Activated naive CD4-positive, alpha-beta T cell treated with anti-CD3 and anti-CD28 coated beads, Interleukin-2, amount 50 U/mL, for 24 hours (primary cell): ENCODE results near the gene CNOT2.

ENCODE experiments used
- H3K27ac Mint-ChIP-seq: one replicate; pipeline ENCODE4 v1.8.0; 2021; ENCODE audit warnings: mild to moderate bottlenecking, mixed read lengths
- H3K27me3 Mint-ChIP-seq: one replicate; pipeline ENCODE4 v1.8.0; 2021; ENCODE audit warnings: mixed read lengths
- H3K36me3 Mint-ChIP-seq: one replicate; pipeline ENCODE4 v1.8.0; 2021; ENCODE audit warnings: mixed read lengths
- H3K4me1 Mint-ChIP-seq: one replicate; pipeline ENCODE4 v1.8.0; 2021; ENCODE audit warnings: mixed read lengths
- H3K4me3 Mint-ChIP-seq: one replicate; pipeline ENCODE4 v1.8.0; 2021; ENCODE audit warnings: mild to moderate bottlenecking, mixed read lengths
- H3K9me3 Mint-ChIP-seq: one replicate; pipeline ENCODE4 v1.8.0; 2021; ENCODE audit warnings: mixed read lengths

The CNOT2 gene

DNA sequence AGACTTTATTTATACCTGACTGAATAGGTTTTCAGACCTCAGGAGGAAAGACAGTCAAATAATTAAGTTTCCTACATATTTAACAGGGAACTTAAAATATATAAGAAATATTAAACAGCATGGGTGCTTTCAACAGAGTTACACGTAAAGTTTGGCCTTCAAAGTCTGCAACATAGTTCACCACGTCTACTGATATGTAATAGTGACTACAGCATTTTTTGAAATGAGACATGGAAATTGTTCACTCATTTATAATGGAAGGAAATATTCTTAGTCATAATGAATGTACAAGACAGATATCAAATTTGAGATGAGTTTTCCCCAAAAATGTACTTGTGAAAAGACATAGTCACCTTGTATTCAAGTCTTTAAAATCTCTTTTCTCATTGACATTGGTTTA, 66.1 kb downstream of the CNOT2 start:
- Mint-ChIP-seq H3K9me3 (no peaks in the 10 kb centered on the region), H3K4me1 (peaks cover 74% of the 10 kb centered on the region), H3K27me3 (no peaks in the 10 kb centered on the region), H3K27ac (no peak overlapping the region), H3K4me3 (no peak overlapping the region), H3K36me3 (peaks cover 17% of the 10 kb centered on the region)

- Mint-ChIP-seq H3K36me3 (peaks cover 13% of the 10 kb centered on the region), H3K4me1 (peaks cover 73% of the 10 kb centered on the region), H3K27ac (peak overlapping the region; percentile 30), H3K4me3 (no peak overlapping the region), H3K27me3 (no peaks in the 10 kb centered on the region), H3K9me3 (no peaks in the 10 kb centered on the region)
These were observed 70.9 kb downstream of the CNOT2 start for GRCh38 chr12:70314145-70314544.

DNA sequence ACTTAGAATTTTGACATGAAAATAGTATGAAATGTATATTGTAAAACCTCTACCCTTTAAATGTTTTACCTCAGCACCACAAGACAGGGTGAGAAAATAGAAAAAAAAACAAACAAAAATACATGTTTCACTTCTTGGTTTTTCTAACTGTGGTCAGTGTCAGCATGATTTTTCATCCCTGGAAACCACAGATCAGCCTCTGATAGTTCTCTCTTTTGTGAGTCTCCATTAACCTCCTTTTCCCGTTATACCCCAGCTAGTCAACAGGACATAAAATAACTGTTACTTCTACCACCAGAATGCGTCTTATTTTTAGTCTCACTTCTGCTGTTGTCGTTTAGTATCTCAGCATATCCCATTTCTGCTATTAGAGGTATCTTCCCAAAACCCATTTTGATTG, 74.5 kb downstream of the CNOT2 start:
- no peaks in the 10 kb centered on the region for H3K9me3 Mint-ChIP-seq
- no peaks in the 10 kb centered on the region for H3K27me3 Mint-ChIP-seq
- H3K36me3 Mint-ChIP-seq: peaks cover 15% of the 10 kb centered on the region
- H3K4me3 Mint-ChIP-seq: no peak overlapping the region
- H3K4me1 Mint-ChIP-seq: peaks cover 65% of the 10 kb centered on the region
- H3K27ac Mint-ChIP-seq: no peak overlapping the region

- H3K4me1 Mint-ChIP-seq: peaks cover 60% of the 10 kb centered on the region
These were observed 76.4 kb downstream of the CNOT2 start for GRCh38 chr12:70319605-70320004.

GRCh38 chr12:70321191-70321590, 78.0 kb downstream of the CNOT2 start:
- Mint-ChIP-seq H3K9me3 (no peaks in the 10 kb centered on the region), H3K27me3 (no peaks in the 10 kb centered on the region), H3K36me3 (peaks cover 18% of the 10 kb centered on the region), H3K4me1 (peaks cover 55% of the 10 kb centered on the region), H3K27ac (no peak overlapping the region), H3K4me3 (no peak overlapping the region)

More at GRCh38 chr12:70319605-70320004, 76.4 kb downstream of the CNOT2 start:
- Mint-ChIP-seq H3K9me3 (no peaks in the 10 kb centered on the region), H3K27ac (no peak overlapping the region), H3K27me3 (no peaks in the 10 kb centered on the region), H3K4me3 (no peak overlapping the region), H3K36me3 (peaks cover 17% of the 10 kb centered on the region)

- peaks cover 32% of the 10 kb centered on the region for H3K36me3 Mint-ChIP-seq
- H3K4me3 Mint-ChIP-seq: no peak overlapping the region
These were observed 84.3 kb downstream of the CNOT2 start for GRCh38 chr12:70327541-70327940.

GRCh38 chr12:70329728-70330127, 86.5 kb downstream of the CNOT2 start:
- peaks cover 44% of the 10 kb centered on the region for H3K4me1 Mint-ChIP-seq
- H3K27me3 Mint-ChIP-seq: no peaks in the 10 kb centered on the region
- H3K27ac Mint-ChIP-seq: no peak overlapping the region
- peaks cover 26% of the 10 kb centered on the region for H3K36me3 Mint-ChIP-seq
- no peak overlapping the region for H3K4me3 Mint-ChIP-seq
- H3K9me3 Mint-ChIP-seq: peaks cover 5% of the 10 kb centered on the region

More at GRCh38 chr12:70327541-70327940, 84.3 kb downstream of the CNOT2 start:
- Mint-ChIP-seq H3K9me3 (peaks cover 5% of the 10 kb centered on the region), H3K27me3 (no peaks in the 10 kb centered on the region), H3K4me1 (peaks cover 49% of the 10 kb centered on the region), H3K27ac (no peak overlapping the region)

DNA sequence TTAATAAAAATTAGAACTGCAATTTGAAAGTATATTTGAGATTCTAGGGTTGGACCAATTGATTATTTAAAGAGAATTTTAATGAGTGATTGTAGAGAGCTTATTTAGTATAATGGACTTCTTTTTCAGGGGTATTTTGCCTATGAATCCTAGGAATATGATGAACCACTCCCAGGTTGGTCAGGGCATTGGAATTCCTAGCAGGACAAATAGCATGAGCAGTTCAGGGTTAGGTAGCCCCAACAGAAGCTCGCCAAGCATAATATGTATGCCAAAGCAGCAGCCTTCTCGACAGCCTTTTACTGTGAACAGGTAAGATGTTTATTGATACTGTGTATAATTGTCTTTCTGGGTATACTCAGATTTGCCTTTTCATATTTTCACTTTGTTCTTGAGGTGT, 86.9 kb downstream of the CNOT2 start:
- peaks cover 23% of the 10 kb centered on the region for H3K36me3 Mint-ChIP-seq
- no peaks in the 10 kb centered on the region for H3K27me3 Mint-ChIP-seq
- peaks cover 5% of the 10 kb centered on the region for H3K9me3 Mint-ChIP-seq
- H3K27ac Mint-ChIP-seq: no peak overlapping the region
- H3K4me3 Mint-ChIP-seq: no peak overlapping the region
- peaks cover 39% of the 10 kb centered on the region for H3K4me1 Mint-ChIP-seq

DNA sequence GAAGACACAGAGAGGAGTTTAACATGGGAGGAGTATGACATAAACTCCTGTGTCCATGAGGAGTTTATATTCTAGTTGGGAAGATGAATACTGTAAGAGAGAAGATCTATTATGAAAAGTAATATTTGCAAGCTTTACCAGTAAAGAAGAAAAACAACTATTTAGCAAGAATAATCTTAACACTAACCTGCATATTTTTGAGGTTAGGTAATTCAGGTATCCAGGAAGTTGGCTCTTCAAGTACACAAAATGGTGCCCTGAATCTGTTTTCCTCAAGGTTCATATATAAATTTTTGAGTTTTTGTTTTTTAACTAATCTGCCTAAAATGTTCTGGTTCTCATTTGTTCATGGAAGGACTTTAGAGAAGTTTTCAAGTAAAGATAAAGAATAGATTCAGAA, 89.0 kb downstream of the CNOT2 start:
- peaks cover 5% of the 10 kb centered on the region for H3K9me3 Mint-ChIP-seq
- peaks cover 24% of the 10 kb centered on the region for H3K36me3 Mint-ChIP-seq
- H3K27me3 Mint-ChIP-seq: no peaks in the 10 kb centered on the region
- H3K4me3 Mint-ChIP-seq: no peak overlapping the region
- H3K4me1 Mint-ChIP-seq: peaks cover 32% of the 10 kb centered on the region
- peak overlapping the region; percentile 48 for H3K27ac Mint-ChIP-seq

GRCh38 chr12:70334742-70335141, 91.5 kb downstream of the CNOT2 start:
- Mint-ChIP-seq H3K27me3 (no peaks in the 10 kb centered on the region), H3K4me3 (no peak overlapping the region), H3K27ac (peak overlapping the region; percentile 51), H3K36me3 (peaks cover 28% of the 10 kb centered on the region), H3K4me1 (peaks cover 20% of the 10 kb centered on the region), H3K9me3 (peaks cover 5% of the 10 kb centered on the region)

- H3K4me3 Mint-ChIP-seq: no peak overlapping the region
- H3K9me3 Mint-ChIP-seq: no peaks in the 10 kb centered on the region
- H3K27me3 Mint-ChIP-seq: no peaks in the 10 kb centered on the region
- no peaks in the 10 kb centered on the region for H3K4me1 Mint-ChIP-seq
- peaks cover 30% of the 10 kb centered on the region for H3K36me3 Mint-ChIP-seq
- H3K27ac Mint-ChIP-seq: no peak overlapping the region
These were observed 95.3 kb downstream of the CNOT2 start for GRCh38 chr12:70338531-70338930.

DNA sequence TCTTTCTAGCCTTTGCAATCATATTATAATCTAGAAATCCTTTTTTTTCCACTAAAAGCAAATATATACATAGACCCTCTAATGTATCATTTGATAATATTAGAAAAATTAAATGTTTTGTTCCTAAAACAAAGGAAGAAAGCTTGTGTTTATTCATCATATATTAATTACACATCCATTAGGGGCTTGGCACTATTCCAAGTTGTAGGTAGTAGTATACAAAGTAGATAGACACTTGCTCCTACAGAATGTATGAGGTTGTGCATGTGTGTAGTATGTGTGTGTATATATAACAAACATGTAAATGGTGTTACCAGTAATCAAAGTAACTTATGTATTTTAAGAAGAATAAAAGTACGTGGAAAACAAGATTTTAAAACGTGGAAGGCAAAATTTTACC, 107.8 kb downstream of the CNOT2 start:
- H3K9me3 Mint-ChIP-seq: no peaks in the 10 kb centered on the region
- H3K27ac Mint-ChIP-seq: no peak overlapping the region
- H3K4me3 Mint-ChIP-seq: no peak overlapping the region
- H3K4me1 Mint-ChIP-seq: peaks cover 15% of the 10 kb centered on the region
- peaks cover 7% of the 10 kb centered on the region for H3K36me3 Mint-ChIP-seq
- no peaks in the 10 kb centered on the region for H3K27me3 Mint-ChIP-seq

DNA sequence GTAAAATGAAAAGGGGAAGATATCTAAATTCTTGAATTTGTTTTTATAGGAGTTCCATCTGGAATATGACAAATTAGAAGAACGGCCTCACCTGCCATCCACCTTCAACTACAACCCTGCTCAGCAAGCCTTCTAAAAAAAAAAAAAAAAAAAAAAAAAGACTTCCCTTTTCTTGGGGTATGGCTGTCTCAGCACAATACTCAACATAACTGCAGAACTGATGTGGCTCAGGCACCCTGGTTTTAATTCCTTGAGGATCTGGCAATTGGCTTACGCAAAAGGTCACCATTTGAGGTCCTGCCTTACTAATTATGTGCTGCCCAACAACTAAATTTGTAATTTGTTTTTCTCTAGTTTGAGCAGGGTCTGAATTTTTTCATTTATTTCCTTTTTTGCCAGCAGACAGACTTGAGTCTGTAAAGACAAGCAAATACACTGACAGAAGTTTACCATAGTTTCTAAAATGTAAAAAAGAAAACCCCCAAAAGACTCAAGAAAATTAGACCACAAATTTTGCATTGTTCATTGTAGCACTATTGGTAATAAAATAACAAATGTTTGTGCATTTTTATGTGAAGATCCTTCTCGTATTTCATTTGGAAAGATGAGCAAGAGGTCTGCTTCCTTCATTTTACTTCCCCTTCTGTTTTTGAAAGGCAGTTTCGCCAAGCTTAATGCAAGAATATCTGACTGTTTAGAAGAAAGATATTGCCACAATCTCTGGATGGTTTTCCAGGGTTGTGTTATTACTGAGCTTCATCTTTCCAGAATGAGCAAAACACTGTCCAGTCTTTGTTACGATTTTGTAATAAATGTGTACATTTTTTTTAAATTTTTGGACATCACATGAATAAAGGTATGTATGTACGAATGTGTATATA, 110.8 kb downstream of the CNOT2 start:
- H3K4me3 Mint-ChIP-seq: no peak overlapping the region
- no peak overlapping the region for H3K27ac Mint-ChIP-seq
- H3K4me1 Mint-ChIP-seq: peaks cover 15% of the 10 kb centered on the region
- H3K27me3 Mint-ChIP-seq: no peaks in the 10 kb centered on the region
- peaks cover 5% of the 10 kb centered on the region for H3K36me3 Mint-ChIP-seq
- no peaks in the 10 kb centered on the region for H3K9me3 Mint-ChIP-seq

DNA sequence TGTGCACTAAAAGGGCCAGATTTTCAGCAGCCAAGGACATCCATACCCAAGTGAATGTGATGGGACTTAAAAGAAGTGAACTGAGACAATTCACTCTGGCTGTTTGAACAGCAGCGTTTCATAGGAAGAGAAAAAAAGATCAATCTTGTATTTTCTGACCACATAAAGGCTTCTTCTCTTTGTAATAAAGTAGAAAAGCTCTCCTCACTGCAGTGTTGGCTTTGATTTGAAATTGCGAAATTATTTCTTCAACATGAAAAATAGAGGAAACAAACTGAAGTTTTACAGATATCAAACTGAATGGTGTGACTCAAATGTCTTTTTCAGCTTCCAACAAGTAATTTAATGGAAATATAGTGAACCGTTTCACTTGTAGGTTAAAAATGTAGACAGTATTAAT, 111.6 kb downstream of the CNOT2 start:
- Mint-ChIP-seq H3K27ac (peak overlapping the region; percentile 8), H3K9me3 (no peaks in the 10 kb centered on the region), H3K4me1 (peaks cover 15% of the 10 kb centered on the region), H3K27me3 (no peaks in the 10 kb centered on the region), H3K4me3 (no peak overlapping the region), H3K36me3 (peaks cover 5% of the 10 kb centered on the region)

GRCh38 chr12:70355972-70356371, 112.7 kb downstream of the CNOT2 start:
- no peak overlapping the region for H3K27ac Mint-ChIP-seq
- H3K4me1 Mint-ChIP-seq: peaks cover 15% of the 10 kb centered on the region
- peaks cover 5% of the 10 kb centered on the region for H3K36me3 Mint-ChIP-seq
- H3K9me3 Mint-ChIP-seq: no peaks in the 10 kb centered on the region
- no peaks in the 10 kb centered on the region for H3K27me3 Mint-ChIP-seq
- H3K4me3 Mint-ChIP-seq: no peak overlapping the region

- Mint-ChIP-seq H3K36me3 (peaks cover 1% of the 10 kb centered on the region), H3K27me3 (no peaks in the 10 kb centered on the region), H3K9me3 (no peaks in the 10 kb centered on the region), H3K27ac (no peak overlapping the region), H3K4me3 (no peak overlapping the region), H3K4me1 (peaks cover 15% of the 10 kb centered on the region)
These were observed 116.4 kb downstream of the CNOT2 start for GRCh38 chr12:70359458-70360197.
